ENCODE results near the gene TMEM134.

DNA sequence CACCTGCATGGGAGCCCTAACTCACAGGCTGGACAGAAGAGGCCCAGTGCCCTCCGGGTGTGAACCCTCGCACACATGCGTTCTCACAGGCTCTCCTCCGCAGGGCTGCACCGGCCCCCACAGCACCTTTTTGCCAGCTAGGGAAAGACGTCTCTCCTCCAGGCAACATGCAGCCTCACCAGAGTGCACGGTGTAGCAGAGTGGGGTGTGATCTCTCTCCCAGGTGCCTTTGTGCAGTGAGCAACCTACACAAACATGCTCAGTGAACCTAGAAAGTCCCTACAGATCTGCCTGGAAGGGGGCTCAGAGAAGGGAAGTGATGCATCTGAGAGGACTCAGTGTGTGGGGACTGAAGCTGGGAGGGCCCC is 57.3 kb downstream of the TMEM134 start:
- TF ChIP-seq POLR2AphosphoS5 (IDR thresholded peaks at IDR 0.05; ENCODE audit: insufficient read depth, low read depth, low read length) (no peak), EZH2 (IDR thresholded peaks at IDR 0.05; ENCODE audit: borderline replicate concordance, low read depth, low read length, severe bottlenecking) (no peak), POLR2A (IDR thresholded peaks at IDR 0.05; ENCODE audit: low read depth, low read length) (no peak), FOS (IDR thresholded peaks at IDR 0.05; ENCODE audit: borderline replicate concordance, insufficient read depth, low read length) (no peak), JUN (IDR thresholded peaks at IDR 0.05; ENCODE audit: borderline replicate concordance, insufficient read depth, insufficient read length, low read depth) (no peak)
- TF ChIP-seq, protein P1, sequence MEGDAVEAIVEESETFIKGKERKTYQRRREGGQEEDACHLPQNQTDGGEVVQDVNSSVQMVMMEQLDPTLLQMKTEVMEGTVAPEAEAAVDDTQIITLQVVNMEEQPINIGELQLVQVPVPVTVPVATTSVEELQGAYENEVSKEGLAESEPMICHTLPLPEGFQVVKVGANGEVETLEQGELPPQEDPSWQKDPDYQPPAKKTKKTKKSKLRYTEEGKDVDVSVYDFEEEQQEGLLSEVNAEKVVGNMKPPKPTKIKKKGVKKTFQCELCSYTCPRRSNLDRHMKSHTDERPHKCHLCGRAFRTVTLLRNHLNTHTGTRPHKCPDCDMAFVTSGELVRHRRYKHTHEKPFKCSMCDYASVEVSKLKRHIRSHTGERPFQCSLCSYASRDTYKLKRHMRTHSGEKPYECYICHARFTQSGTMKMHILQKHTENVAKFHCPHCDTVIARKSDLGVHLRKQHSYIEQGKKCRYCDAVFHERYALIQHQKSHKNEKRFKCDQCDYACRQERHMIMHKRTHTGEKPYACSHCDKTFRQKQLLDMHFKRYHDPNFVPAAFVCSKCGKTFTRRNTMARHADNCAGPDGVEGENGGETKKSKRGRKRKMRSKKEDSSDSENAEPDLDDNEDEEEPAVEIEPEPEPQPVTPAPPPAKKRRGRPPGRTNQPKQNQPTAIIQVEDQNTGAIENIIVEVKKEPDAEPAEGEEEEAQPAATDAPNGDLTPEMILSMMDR (IDR thresholded peaks at IDR 0.05; ENCODE audit: extremely low read depth in 1 of 2, insufficient read depth in 1 of 2, low read depth in 1 of 2, low read length in 2 of 2): no peak
- TF ChIP-seq, protein P2, sequence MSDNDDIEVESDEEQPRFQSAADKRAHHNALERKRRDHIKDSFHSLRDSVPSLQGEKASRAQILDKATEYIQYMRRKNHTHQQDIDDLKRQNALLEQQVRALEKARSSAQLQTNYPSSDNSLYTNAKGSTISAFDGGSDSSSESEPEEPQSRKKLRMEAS (IDR thresholded peaks at IDR 0.05; ENCODE audit: insufficient read depth, insufficient read length): no peak
